Colonic mucosa (tissue), 4 donors: ENCODE results near the gene ITCH. TPM values are rescaled to one million over a fixed set of nuclear protein-coding genes. Genes with fewer than 3 reads are reported as not detected.
A peak's percentile ranks its signal among the peaks of the same experiment; 100 is the strongest.

Experiments
- DNase-seq: peaks from one replicate; pipeline ENCODE4 v3.0.0-alpha.2; 2020
- H3K27ac ChIP-seq: fragments of 200-600 bp; one replicate; pipeline ENCODE4 v1.8.0; 2021
- H3K27me3 ChIP-seq: fragments of 200-600 bp; one replicate; pipeline ENCODE4 v1.8.0; 2021
- H3K36me3 ChIP-seq: fragments of 200-600 bp; one replicate; pipeline ENCODE4 v1.8.0; 2021
- H3K4me1 ChIP-seq: fragments of 200-600 bp; one replicate; pipeline ENCODE4 v1.8.0; 2021; ENCODE audit warnings: mild to moderate bottlenecking
- H3K4me3 ChIP-seq: fragments of 200-600 bp; one replicate; pipeline ENCODE4 v1.8.0; 2021
- H3K9ac ChIP-seq, 2 donors: one replicate each; pipeline ENCODE4 v1.7.0; 2013; ENCODE audit warnings: control low read depth in 2 of 2, low read depth in 2 of 2, low read length in 2 of 2
- H3K9me3 ChIP-seq: fragments of 200-600 bp; one replicate; pipeline ENCODE4 v1.8.0; 2021
- intact Hi-C: fragments of 100-400 bp; cut with DNase I; formaldehyde crosslinking; loops from one replicate; pipeline ENCODE4 v1.14.1; 2022
- total RNA-seq, 2 donors: library from RNA; stranded (reverse); fragmentation: NEBNext Ultra II Directional in 1 of 2; extraction: Animal tissue kit (Norgen Biotek cat#: 25700) in 1 of 2; gene quantifications; one replicate each; pipeline ENCODE4 v1.2.1, GENCODE V29; 2021
- TF ChIP-seq, protein P1 (sequence below): fragments of 200-600 bp; IDR thresholded peaks from one replicate; pipeline ENCODE4 v1.8.0; 2022; ENCODE audit warnings: antibody characterized with exemption, mild to moderate bottlenecking
- donor health status: healthy.
- donor health status: DM: no; HTN: no; CAD: no.
- donor health status: DM: no; HTN: no; CAD: no.

The ITCH gene
- total RNA-seq, 2 donors from 2014 or later: 50.0 to 71.4 TPM

GRCh38 chr20:34534391-34535165 lies 171.5 kb downstream of the ITCH start:
- TF ChIP-seq, protein P1, sequence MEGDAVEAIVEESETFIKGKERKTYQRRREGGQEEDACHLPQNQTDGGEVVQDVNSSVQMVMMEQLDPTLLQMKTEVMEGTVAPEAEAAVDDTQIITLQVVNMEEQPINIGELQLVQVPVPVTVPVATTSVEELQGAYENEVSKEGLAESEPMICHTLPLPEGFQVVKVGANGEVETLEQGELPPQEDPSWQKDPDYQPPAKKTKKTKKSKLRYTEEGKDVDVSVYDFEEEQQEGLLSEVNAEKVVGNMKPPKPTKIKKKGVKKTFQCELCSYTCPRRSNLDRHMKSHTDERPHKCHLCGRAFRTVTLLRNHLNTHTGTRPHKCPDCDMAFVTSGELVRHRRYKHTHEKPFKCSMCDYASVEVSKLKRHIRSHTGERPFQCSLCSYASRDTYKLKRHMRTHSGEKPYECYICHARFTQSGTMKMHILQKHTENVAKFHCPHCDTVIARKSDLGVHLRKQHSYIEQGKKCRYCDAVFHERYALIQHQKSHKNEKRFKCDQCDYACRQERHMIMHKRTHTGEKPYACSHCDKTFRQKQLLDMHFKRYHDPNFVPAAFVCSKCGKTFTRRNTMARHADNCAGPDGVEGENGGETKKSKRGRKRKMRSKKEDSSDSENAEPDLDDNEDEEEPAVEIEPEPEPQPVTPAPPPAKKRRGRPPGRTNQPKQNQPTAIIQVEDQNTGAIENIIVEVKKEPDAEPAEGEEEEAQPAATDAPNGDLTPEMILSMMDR: no peak
- H3K4me1 ChIP-seq: no peaks in the 10 kb centered on the region
- H3K36me3 ChIP-seq: peaks cover 27% of the 10 kb centered on the region
- DNase-seq: no peak
- intact Hi-C loops: no loop called here
- H3K9me3 ChIP-seq: no peaks in the 10 kb centered on the region
- no peak overlapping the region for H3K27ac ChIP-seq
- no peak overlapping the region for H3K4me3 ChIP-seq
- H3K27me3 ChIP-seq: no peaks in the 10 kb centered on the region
- no peak overlapping the region for H3K9ac ChIP-seq

GRCh38 chr20:34535301-34535840 lies 172.3 kb downstream of the ITCH start:
- peaks cover 20% of the 10 kb centered on the region for H3K36me3 ChIP-seq

DNA sequence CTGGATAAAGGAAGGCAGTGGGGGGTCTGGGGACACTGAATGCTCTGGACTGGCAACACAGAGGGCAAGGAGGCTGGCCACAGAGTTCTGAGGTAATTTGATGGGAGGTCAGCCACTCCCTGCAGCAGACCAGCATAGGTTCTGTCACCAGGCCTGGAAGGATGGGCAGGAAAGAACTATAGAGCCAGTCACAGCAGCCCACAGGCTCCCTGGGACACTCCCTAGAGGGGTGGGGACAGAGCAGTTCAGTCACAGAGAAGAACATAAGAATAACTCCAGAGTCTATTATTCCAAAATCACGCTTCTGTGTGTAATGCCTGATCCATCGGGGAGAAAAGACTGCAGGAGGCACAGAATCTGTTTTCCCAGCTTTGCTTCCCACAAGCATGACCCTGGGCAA lies 172.8 kb downstream of the ITCH start:
- Histone ChIP-seq H3K4me1 (no peaks in the 10 kb centered on the region), H3K4me3 (no peak overlapping the region), H3K9me3 (no peaks in the 10 kb centered on the region), H3K36me3 (peaks cover 20% of the 10 kb centered on the region), H3K27me3 (no peaks in the 10 kb centered on the region), H3K9ac (no peak overlapping the region), H3K27ac (no peak overlapping the region)
- TF ChIP-seq, protein P1: no peak
- intact Hi-C loops: no loop called here
- DNase-seq: no peak

More at GRCh38 chr20:34535301-34535840, 172.3 kb downstream of the ITCH start:
- TF ChIP-seq, protein P1: no peak
- Histone ChIP-seq H3K4me1 (no peaks in the 10 kb centered on the region), H3K27ac (no peak overlapping the region), H3K9ac (no peak overlapping the region), H3K27me3 (no peaks in the 10 kb centered on the region), H3K9me3 (no peaks in the 10 kb centered on the region), H3K4me3 (no peak overlapping the region)
- intact Hi-C loops: no loop called here
- no peak for DNase-seq

- H3K27me3 ChIP-seq: no peaks in the 10 kb centered on the region
- no peak overlapping the region for H3K4me3 ChIP-seq
- H3K27ac ChIP-seq: no peak overlapping the region
- H3K36me3 ChIP-seq: peaks cover 24% of the 10 kb centered on the region
- TF ChIP-seq, protein P1: peak; percentile 37
- H3K4me1 ChIP-seq: no peaks in the 10 kb centered on the region
- H3K9me3 ChIP-seq: no peaks in the 10 kb centered on the region
- intact Hi-C loops: no loop called here
- no peak overlapping the region for H3K9ac ChIP-seq
- peak; percentile 71 for DNase-seq
These were observed 173.8 kb downstream of the ITCH start for GRCh38 chr20:34536798-34537394.

- H3K36me3 ChIP-seq: peaks cover 24% of the 10 kb centered on the region
These were observed 174.6 kb downstream of the ITCH start for GRCh38 chr20:34537651-34538050.

More at GRCh38 chr20:34537651-34538050, 174.6 kb downstream of the ITCH start:
- Histone ChIP-seq H3K9ac (no peak overlapping the region), H3K4me3 (no peak overlapping the region), H3K9me3 (no peaks in the 10 kb centered on the region), H3K4me1 (no peaks in the 10 kb centered on the region), H3K27me3 (no peaks in the 10 kb centered on the region), H3K27ac (no peak overlapping the region)
- TF ChIP-seq, protein P1: no peak
- DNase-seq: no peak
- intact Hi-C loops: no loop called here
